IMR-90 (cell line): Measurements from ENCODE around the gene RPN1. TPM values are rescaled to one million over a fixed set of nuclear protein-coding genes. Genes with fewer than 3 reads are reported as not detected.
"Not testable (repeated sequence)": the region's sequence is repeated elsewhere in the genome, so short reads cannot be mapped to it uniquely, and the experiment has no call there.

Source experiments
- ATAC-seq: fragments of 200-7000 bp; cut with Tn5 transposase; 2 replicates; pipeline ENCODE4 v1.9.1; 2020; ENCODE audit warnings: low read depth, mild to moderate bottlenecking, moderate library complexity
- BruUV-seq: library from RNA; stranded (reverse); fragments of 400-500 nt; replicated peaks from 2 replicates; lab custom pipeline; 2021; lab: Mats Ljungman, UMichigan
- CTCF ChIA-PET: fragments of 300-600 bp; formaldehyde crosslinking; extraction: SDS; loops from one replicate; lab custom pipeline; 2021; ENCODE audit warnings: antibody characterized with exemption; lab: Yijun Ruan, JAX
- POLR2A ChIA-PET: fragments of 300-600 bp; sonication (Branson Sonifier 250); formaldehyde crosslinking; loops from one replicate; lab custom pipeline; 2022; ENCODE audit warnings: antibody characterized with exemption; ENCODE audit not compliant: unreplicated experiment; lab: Charles Lee
- DNase-seq: peaks from one replicate; pipeline ENCODE4 v3.0.0; 2013
- H2AFZ ChIP-seq: replicated peaks from 2 replicates; pipeline ENCODE3; 2013; ENCODE audit warnings: low read length, mild to moderate bottlenecking; ENCODE audit not compliant: poor library complexity
- H2AK5ac ChIP-seq: 2 replicates; pipeline ENCODE4 v1.6.1; 2013; ENCODE audit warnings: low read depth, low read length, inconsistent platforms
- H2AK9ac ChIP-seq: replicated peaks from 2 replicates; pipeline ENCODE3; 2013; ENCODE audit warnings: mild to moderate bottlenecking, low read depth, low read length, moderate library complexity; ENCODE audit not compliant: poor library complexity
- H2BK120ac ChIP-seq: 2 replicates; pipeline ENCODE4 v1.6.1; 2013; ENCODE audit warnings: low read depth, low read length, inconsistent platforms
- H2BK15ac ChIP-seq: 3 replicates; pipeline ENCODE4 v1.6.1; 2013; ENCODE audit warnings: low read depth, low read length, inconsistent platforms
- H2BK20ac ChIP-seq: 2 replicates; pipeline ENCODE4 v1.6.1; 2013; ENCODE audit warnings: low read depth, mild to moderate bottlenecking, inconsistent platforms, low read length, moderate library complexity
- H2BK5ac ChIP-seq: 2 replicates; pipeline ENCODE4 v1.6.1; 2013; ENCODE audit warnings: mild to moderate bottlenecking, low read depth, low read length, inconsistent platforms; ENCODE audit not compliant: poor library complexity, severe bottlenecking
- H3K14ac ChIP-seq: replicated peaks from 2 replicates; pipeline ENCODE4 v1.6.1; 2013; ENCODE audit warnings: low read depth, low read length, inconsistent platforms
- H3K18ac ChIP-seq: 2 replicates; pipeline ENCODE4 v1.6.1; 2013; ENCODE audit warnings: low read depth, low read length, control low read depth
- H3K23ac ChIP-seq: 2 replicates; pipeline ENCODE4 v1.6.1; 2013; ENCODE audit warnings: low read depth, low read length, inconsistent platforms
- H3K27ac ChIP-seq: 2 replicates; pipeline ENCODE4 v1.5.1; 2013; ENCODE audit warnings: mild to moderate bottlenecking, control low read depth, low read length; ENCODE audit not compliant: insufficient read depth
- H3K27me3 ChIP-seq: 2 replicates; pipeline ENCODE4 v1.6.1; 2013; ENCODE audit warnings: low read length; ENCODE audit not compliant: control insufficient read depth, insufficient read depth
- H3K36me3 ChIP-seq: 2 replicates; pipeline ENCODE4 v1.6.1; 2013; ENCODE audit warnings: low read length, mixed read lengths; ENCODE audit not compliant: control insufficient read depth, insufficient read depth
- H3K4ac ChIP-seq: 2 replicates; pipeline ENCODE4 v1.6.1; 2013; ENCODE audit warnings: low read depth, low read length, inconsistent platforms
- H3K4me1 ChIP-seq: 2 replicates; pipeline ENCODE4 v1.6.1; 2013; ENCODE audit warnings: low read length, mixed read lengths; ENCODE audit not compliant: control insufficient read depth, insufficient read depth
- H3K4me2 ChIP-seq: 2 replicates; pipeline ENCODE4 v1.6.1; 2013; ENCODE audit warnings: low read depth, mild to moderate bottlenecking, control low read depth, low read length, moderate library complexity
- H3K4me3 ChIP-seq: 2 replicates; pipeline ENCODE4 v1.5.1; 2013; ENCODE audit warnings: low read depth, mild to moderate bottlenecking, control low read depth, low read length, moderate library complexity; ENCODE audit not compliant: insufficient read depth
- H3K56ac ChIP-seq: 2 replicates; pipeline ENCODE4 v1.6.1; 2013; ENCODE audit warnings: low read length, inconsistent platforms; ENCODE audit not compliant: insufficient read depth; ENCODE audit errors: extremely low read depth
- H3K79me1 ChIP-seq, 2 experiments: 2 replicates each; pipeline ENCODE4 v1.6.1; 2013; ENCODE audit warnings: low read length in 2 of 2, inconsistent platforms in 1 of 2, low read depth in 1 of 2
- H3K9ac ChIP-seq: 2 replicates; pipeline ENCODE4 v1.6.1; 2013; ENCODE audit warnings: low read depth, low read length, control low read depth
- H3K9me1 ChIP-seq: 2 replicates; pipeline ENCODE4 v1.6.1; 2013; ENCODE audit warnings: low read length, inconsistent platforms; ENCODE audit not compliant: insufficient read depth
- H3K9me3 ChIP-seq: 2 replicates; pipeline ENCODE4 v1.6.1; 2013; ENCODE audit warnings: low read length; ENCODE audit not compliant: control insufficient read depth, insufficient read depth
- H4K20me1 ChIP-seq: 2 replicates; pipeline ENCODE4 v1.6.1; 2013; ENCODE audit warnings: low read length, inconsistent platforms; ENCODE audit not compliant: insufficient read depth
- H4K5ac ChIP-seq: 2 replicates; pipeline ENCODE4 v1.6.1; 2013; ENCODE audit warnings: mild to moderate bottlenecking, low read depth, low read length, control low read depth
- H4K8ac ChIP-seq, 2 experiments: 2 replicates each; pipeline ENCODE4 v1.6.1; 2013; ENCODE audit warnings: low read depth in 2 of 2, low read length in 2 of 2, control low read depth in 1 of 2, inconsistent platforms in 1 of 2
- H4K91ac ChIP-seq: 2 replicates; pipeline ENCODE4 v1.6.1; 2013; ENCODE audit warnings: low read depth, low read length, inconsistent platforms; ENCODE audit not compliant: insufficient read depth
- WGBS, 2 experiments: methylation state at CpG; one replicate each; pipeline versions ENCODE4 v1.1.5 to v1.1.7; 2013; ENCODE audit warnings: missing lambda C conversion rate in 2 of 2; ENCODE audit not compliant: insufficient read length in 1 of 2; ENCODE audit errors: extremely low coverage in 2 of 2; 5-methylcytosine and 5-hydroxymethylcytosine counted together
- dilution Hi-C: fragments of 300-500 bp; cut with HindIII; formaldehyde crosslinking; loops from one replicate; pipeline ENCODE4 v1.14.3; 2018; ENCODE audit warnings: low sequenced_read_pairs; ENCODE audit not compliant: unreplicated experiment
- in situ Hi-C: fragments of 300-500 bp; cut with MboI; formaldehyde crosslinking; loops from 3 replicates; pipeline ENCODE4 v1.14.3; 2019; ENCODE audit warnings: low sequenced_read_pairs, inconsistent platforms, mixed read lengths
- intact Hi-C: fragments of 100-400 bp; cut with micrococcal nuclease; formaldehyde crosslinking; loops from 2 replicates; pipeline ENCODE4 v1.10.0; 2022
- polyA plus RNA-seq, 3 experiments: library from polyadenylated mRNA; depleted of rRNA; stranded (reverse); fragments of >200 nt; gene quantifications; 2 replicates each; pipeline ENCODE4 v1.2.3, GENCODE V29; 2012; ENCODE audit warnings: low replicate concordance in 1 of 3
- total RNA-seq: library from RNA; depleted of rRNA; stranded (reverse); fragments of >200 nt; gene quantifications from 2 replicates; pipeline ENCODE4 v1.2.3, GENCODE V29; 2012

Gene RPN1
- total and polyA plus RNA-seq, 2 of the 4 experiments (the other 2 are of a cell fraction), result 252 to 736 TPM

DNA sequence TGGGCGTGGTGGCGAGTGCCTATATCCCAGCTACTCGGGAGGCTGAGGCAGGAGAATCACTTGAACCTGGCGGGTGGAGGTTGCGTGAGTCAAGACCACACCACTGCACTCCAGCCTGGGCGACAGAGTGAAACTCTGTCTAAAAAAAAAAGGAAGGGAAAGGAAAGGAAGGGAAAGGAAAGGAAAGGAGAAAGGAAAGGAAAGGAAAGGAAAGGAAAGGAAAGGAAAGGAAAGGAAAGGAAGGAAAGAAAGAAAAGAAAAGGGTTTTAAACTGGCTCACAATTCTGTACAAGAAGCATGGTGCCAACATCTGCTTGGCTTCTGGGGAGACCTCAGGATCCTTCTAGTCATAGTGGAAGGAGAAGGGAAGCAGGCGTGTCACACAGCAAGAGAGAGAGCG is 63.7 kb downstream of the RPN1 start:
- H3K9me3 ChIP-seq, H4K8ac ChIP-seq, dilution Hi-C loops, H3K23ac ChIP-seq, H3K36me3 ChIP-seq, H3K79me1 ChIP-seq, H2AK5ac ChIP-seq, ATAC-seq, H3K4me1 ChIP-seq, H3K4me2 ChIP-seq, H2BK15ac ChIP-seq, H3K9me1 ChIP-seq, H3K4ac ChIP-seq, H3K18ac ChIP-seq, H2BK20ac ChIP-seq, POLR2A ChIA-PET, H3K9ac ChIP-seq, H4K20me1 ChIP-seq, DNase-seq, H2AFZ ChIP-seq, H3K14ac ChIP-seq, BruUV-seq, in situ Hi-C loops, H3K4me3 ChIP-seq, H2BK5ac ChIP-seq, H4K91ac ChIP-seq, H2AK9ac ChIP-seq, H3K27ac ChIP-seq, H2BK120ac ChIP-seq, H3K56ac ChIP-seq, H4K5ac ChIP-seq: not testable (repeated sequence)
- intact Hi-C loops, result loop anchor here (2.0 to 10.0 kb wide), 2 partner anchors 98 to 282 kb away; no protein-coding TSS in a partner anchor
- no CpG with 5 or more reads among the region's 8 CpGs for whole genome bisulfite sequencing, 2 experiments
- CTCF ChIA-PET, result interaction anchor here (0.6 kb wide), 1 partner anchor 201 kb away, joined by 7 read pairs; no protein-coding TSS in a partner anchor
- H3K27me3 ChIP-seq, result peaks cover 11% of the 10 kb centered on the region

DNA sequence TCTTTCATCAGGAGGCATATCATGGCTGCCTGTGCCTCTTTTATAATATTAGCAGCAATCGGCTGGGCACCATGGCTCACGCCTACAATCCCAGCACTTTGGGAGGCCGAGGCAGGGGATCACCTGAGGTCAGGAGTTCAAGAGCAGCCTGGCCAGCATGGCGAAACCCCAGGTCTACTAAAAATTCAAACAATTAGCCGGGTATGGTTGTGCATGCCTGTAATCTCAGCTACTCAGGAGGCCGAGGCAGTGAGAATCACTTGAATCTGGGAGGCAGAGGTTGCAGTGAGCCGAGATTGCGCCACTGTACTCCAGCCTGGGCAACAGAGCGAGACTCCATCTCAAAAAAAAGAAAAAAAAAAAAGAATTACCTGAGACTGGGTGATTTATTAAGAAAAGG is 64.2 kb downstream of the RPN1 start:
- POLR2A ChIA-PET, H2AK5ac ChIP-seq, H2BK5ac ChIP-seq, H3K9me1 ChIP-seq, H3K9me3 ChIP-seq, dilution Hi-C loops, H3K36me3 ChIP-seq, H2BK20ac ChIP-seq, H3K4me3 ChIP-seq, H3K18ac ChIP-seq, H4K5ac ChIP-seq, H3K4ac ChIP-seq, BruUV-seq, H2AK9ac ChIP-seq, H3K9ac ChIP-seq, H3K4me1 ChIP-seq, H2BK15ac ChIP-seq, H3K23ac ChIP-seq, H3K14ac ChIP-seq, H3K4me2 ChIP-seq, H2BK120ac ChIP-seq, H2AFZ ChIP-seq, H3K27ac ChIP-seq, H3K79me1 ChIP-seq, H4K8ac ChIP-seq, in situ Hi-C loops, H4K91ac ChIP-seq, H4K20me1 ChIP-seq, ATAC-seq, H3K56ac ChIP-seq, DNase-seq: not testable (repeated sequence)
- peaks cover 11% of the 10 kb centered on the region for H3K27me3 ChIP-seq
- intact Hi-C loops, result loop anchor here (2.0 to 10.0 kb wide), 2 partner anchors 98 to 282 kb away; no protein-coding TSS in a partner anchor
- 81% methylated on average over 2 of the region's 9 CpGs; no CpG with 5 or more reads in 1 of the 2 experiments for WGBS, 2 experiments
- CTCF ChIA-PET, result interaction anchor here (0.6 kb wide), 1 partner anchor 202 kb away, joined by 7 read pairs; no protein-coding TSS in a partner anchor
